Measurements from ENCODE around the gene NKAIN2.

NKAIN2 gene

DNA sequence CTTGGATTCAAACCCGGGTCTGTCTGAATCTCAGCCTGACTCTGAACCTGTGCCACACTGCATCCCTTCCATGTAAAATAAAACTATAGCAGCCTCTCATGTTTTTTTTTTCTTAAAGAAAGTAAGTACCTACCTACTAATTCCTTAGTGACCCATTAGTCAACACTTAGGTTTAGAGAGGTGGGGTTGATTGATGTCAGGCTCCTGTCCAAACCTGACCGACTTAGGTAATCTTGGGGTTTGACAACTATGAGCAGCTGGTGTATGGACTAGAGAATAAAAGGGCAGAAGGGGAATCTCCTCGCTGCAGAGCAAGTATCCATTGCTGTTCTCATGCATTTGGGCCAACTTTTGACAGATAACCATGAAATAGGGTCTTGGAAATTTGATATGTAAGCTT is 6.5 kb downstream of the NKAIN2 start:
- no peak for DNase-seq

DNA sequence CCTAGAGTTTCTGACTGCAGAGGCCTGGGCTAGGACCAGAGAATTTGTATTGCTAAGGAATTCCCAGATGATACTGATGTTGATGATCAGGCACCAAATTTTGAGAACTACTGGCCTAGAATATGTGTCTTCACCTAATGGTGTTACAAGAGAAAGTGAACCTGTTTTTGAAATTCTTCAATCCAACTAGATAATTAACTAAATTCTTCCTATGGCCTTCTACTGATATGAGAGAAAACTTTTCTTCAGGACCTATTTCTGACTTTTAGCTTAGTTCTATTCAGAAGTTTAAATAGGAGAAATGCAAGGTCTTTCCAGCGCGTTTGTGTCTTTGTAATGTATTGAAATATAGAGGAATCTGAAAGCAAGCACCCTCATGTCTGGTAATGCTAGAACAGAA is 7.3 kb downstream of the NKAIN2 start:
- no peak for DNase-seq

DNA sequence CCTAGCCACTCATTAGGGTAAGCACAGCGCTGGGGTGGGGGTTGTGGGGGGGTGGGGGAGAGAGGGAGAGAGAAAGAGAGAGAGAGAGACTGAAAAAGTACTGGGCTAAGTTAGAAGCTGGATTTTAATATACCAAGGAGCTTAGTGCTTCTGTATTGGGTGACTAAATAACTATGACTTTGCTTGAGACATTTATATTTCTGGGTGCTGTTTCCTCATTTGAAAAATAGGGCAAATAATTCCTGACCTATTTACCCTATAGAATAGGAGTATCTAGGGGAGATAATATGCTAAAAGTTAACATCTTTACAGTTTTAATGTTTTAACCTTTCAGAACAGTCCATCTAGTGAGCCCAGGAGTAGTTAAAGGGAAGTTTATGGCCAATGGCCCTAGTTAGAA is 7.7 kb downstream of the NKAIN2 start:
- no peak for DNase-seq

DNA sequence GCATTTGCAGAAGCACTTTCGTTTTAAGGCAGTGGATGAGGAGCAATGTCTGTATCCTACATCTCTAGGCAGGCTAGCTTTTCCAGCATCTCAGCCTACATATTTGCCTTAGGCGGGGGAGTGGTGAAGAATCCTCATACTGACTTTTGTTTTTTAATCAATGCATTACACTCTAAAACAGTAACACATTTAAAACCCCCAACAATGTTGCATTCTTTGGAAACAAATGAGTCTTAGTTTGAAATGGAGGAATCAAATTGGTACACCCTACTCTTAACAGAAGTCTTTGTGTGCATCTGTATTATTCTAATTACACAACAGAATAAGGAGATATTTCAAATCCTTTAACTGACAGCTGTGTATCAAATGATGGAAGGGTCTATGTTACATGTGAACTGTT is 9.0 kb downstream of the NKAIN2 start:
- DNase-seq: no peak

DNA sequence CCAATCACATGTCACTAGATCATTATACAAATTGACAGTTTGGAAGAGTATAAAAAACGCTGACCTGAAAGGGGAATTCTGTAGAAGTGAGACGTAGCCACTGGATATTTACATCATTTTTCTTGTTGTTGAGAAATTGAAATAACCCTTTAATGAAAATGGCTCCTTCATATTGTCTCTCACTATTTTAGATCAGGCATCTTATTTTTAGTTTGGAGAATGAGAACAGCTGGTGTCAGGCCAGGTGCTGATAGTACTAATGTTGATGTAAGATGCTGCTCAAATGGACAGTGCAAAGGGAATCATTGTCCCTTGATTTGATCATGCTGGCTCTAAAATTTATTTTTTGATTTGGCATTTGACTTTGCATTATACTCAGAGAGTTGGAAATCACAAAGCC is 17.4 kb downstream of the NKAIN2 start:
- no peak for DNase-seq

DNA sequence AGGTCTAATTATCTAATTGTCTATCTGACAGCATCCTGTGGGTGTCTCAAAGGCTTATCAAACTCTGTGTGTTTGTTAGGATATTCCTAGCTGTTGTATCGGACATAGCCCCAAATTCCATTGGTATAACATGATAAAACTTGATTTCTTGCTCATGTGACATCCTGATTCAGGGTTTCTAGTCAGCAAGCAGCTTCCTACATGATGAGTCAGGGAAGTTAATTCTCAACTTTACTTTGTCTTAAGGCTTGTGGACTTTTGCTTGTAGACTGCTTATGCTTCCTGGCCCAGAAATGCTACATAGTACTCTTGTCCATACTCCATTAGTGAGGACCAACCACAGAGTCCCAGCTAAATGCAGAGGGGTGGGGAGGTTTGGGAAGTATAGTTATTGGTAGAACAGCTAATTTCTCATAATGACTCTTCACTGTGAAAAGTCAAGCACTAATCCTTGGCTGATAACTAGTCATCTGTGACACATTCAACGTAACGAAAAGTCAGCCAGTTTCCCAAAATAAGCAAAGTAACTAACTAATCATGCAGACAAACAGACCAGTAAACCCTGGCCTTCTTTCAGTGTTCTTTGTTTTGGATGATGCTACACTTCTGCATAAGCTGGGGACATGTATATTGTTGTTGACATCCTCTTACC is 25.8 kb downstream of the NKAIN2 start:
- DNase-seq: no peak

DNA sequence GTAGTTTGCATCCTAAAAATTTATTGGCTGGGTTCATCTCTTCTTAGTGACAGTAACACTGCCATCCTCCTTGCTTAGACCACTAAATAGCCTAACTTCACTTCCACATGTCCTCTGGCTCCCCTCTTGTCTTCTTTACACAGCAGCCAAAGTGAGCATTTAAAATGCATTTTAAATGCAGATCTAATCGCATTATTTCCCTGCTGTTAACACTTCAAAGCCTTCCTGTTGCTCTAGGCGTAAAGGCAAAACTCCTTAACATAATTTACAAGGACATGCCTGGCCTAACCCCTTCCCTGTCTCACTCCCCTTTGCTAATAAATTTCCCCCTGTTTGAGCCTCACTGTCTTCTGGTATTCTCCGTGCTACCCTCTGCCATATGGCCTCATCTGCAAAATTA is 26.5 kb downstream of the NKAIN2 start:
- DNase-seq: no peak

DNA sequence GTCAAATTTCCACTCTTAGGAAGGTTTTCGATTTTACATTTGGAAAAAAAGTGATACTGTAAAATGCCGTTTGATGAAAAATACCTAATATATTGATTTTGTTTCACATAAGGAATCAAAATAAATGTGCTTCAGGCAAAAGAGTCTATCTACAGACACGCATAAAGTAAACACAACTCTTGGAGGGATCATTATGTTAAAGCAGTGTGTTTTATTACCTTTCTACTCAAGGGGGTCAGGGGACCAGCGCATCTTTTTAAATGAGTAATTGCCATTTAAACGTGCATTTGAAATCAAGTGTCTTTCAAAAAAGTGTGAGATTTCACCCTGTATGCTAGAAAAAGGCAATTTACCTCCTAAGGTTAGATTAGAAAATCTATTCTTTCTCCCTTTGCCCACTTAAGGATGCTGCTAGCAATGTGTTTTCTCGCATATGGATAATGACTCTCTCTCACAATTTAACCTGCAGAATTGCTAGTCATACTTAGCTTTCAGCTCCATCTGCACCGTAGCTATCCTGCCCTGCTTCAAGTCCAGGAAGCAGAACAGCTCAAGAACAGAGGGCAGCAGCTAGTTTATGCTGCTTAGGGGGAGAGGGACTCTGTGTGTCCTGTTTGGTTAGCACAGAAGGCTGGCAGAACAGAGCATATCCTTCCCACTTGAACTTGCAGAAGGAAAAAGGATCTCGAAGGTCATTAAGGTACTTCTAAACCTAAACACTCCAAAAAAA is 35.0 kb downstream of the NKAIN2 start:
- DNase-seq: no peak

DNA sequence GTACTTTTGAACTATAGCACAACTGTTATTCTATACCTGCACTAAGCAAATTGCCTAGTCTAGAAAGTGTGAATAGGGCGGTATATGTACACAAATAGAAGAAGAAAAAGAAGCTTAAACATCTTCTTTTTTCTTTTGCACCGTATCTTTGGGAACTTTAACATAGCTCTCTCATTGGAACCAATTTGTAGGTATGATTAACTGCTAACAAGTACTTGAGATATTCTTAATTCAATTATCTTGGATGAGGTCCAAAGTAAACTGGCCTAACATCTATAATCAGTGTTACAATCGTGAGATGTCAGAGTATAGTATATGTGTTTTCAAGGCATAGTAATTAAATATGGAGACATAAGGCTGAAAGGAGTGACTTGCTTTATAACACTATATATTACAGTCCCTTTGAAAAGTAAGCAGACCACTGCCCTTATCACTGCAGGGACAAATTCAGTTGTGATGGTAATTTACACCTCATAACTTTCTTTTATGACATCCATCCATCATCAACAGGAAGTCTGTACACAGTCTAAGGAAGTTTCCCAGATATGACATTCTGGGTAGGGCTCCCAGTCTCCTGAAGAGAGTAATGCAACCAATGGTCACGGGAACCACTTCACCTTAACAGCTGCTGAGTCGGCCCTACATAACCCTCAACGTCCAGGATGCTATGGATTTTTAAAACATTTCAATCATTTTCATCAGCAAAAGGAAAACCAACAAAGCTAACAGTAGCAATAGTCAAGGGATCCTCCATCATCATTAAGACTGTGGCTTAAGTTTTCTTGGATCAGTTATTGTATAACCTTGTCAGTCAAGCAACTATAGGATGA is 37.6 kb downstream of the NKAIN2 start:
- DNase-seq: no peak

DNA sequence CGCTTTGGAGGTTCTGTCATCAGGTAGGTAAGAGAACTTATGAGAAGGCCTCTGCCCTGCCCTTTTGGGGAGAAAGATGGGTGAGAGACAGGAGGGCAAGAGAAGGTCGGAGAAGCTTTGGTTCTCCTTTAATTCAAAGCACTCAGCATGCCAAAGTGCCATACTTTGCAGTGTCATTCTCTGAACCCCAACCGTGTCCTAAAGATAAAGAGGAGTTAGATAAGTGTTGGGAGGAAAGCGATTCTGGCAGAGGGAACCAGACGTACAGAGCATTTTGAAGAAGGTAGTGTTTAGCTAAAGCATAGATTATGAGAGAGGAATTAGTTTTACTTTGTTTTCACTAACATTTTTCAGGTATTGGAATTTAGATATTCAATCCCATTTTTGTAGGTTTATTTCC is 40.3 kb downstream of the NKAIN2 start:
- DNase-seq: no peak

DNA sequence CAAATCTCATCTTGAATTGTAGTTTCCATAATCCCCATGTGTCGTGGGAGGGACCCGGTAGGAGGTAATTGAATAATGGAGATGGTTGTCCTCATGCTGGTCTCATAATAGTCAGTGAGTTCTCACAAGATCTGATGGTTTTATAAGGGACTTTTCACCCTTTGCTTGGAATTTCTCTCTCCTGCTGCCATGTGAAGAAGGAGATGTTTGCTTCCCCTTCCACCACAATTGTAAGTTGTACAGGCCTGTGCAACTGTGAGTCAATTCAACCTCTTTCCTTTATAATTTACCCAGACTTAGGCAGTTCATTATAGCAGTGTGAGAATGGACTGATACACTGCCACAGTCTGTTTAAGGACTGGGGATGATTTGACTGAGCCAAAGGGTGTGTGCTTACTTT is 44.7 kb downstream of the NKAIN2 start:
- no peak for DNase-seq

DNA sequence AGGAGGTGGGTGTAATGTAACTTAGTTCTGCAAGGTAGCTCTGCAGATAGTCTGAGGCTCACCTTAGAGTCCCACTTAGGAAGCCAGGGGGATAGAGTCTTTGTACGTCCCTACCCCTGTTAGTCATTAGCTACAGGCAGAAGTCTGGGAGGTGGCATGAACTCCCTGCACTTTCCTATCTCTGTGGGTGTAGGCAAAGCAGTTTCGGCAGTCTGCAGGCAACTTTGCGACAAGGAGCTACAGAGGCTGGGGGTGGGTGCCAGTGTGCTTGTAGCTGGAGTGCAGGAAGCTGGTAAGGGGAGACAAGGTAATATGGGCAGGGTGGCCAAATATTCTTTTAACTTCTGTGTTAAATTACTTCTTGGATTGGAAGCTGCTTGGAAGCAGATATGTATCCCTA is 45.7 kb downstream of the NKAIN2 start:
- no peak for DNase-seq

DNA sequence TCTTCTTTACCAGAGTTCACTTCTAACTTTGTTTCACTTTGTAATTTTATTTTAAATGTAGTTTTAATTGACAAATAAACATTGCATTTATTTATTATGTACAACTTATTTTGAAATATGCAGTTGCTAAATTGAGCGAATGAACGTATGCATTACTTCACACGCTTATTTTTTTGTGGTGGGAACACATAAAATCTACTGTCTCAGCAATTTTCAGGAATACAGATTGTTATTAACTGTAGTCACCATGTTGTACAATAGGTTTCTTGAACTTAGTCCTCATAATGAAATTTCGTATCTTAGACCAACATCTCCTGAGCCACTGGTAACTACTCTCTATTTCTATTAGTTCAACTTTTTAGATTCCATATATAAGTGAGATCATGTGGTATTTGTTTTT is 46.9 kb downstream of the NKAIN2 start:
- DNase-seq: no peak

DNA sequence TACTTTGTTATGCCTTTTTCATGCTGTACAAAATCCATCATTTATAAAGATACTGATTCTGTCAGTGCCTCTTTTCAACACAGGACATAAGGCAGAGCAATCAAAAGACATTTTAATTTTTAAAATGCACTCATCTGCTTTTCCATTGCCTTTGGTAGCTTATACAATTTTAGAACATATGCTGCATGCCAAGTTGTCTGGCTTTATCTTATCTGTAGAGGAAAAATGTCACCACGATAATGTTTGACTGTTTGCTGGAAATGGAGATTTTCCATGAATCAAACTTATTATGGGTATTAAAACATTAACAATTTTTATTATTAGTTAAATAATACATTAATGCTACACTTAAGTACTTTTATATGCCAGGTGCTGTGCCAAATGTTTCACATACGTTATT is 50.5 kb downstream of the NKAIN2 start:
- DNase-seq: no peak

DNA sequence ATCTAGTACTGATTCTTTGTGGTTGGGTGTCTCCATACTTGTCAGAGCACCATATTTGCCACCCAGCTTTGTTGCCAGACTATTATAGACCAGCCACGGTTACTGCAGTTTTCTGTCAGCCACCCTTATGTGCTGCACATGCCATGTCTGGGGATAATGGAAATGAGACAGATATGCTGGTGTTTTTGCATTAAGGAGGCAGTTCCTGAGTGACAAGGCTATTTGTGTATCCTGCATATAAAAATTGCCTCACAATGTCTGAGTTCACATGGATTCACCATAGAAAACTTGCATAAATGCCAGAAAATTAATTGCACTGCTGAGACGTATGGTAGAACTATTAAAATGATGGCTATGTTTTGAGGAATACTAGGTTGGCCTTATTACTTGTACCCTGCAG is 51.8 kb downstream of the NKAIN2 start:
- DNase-seq: no peak

DNA sequence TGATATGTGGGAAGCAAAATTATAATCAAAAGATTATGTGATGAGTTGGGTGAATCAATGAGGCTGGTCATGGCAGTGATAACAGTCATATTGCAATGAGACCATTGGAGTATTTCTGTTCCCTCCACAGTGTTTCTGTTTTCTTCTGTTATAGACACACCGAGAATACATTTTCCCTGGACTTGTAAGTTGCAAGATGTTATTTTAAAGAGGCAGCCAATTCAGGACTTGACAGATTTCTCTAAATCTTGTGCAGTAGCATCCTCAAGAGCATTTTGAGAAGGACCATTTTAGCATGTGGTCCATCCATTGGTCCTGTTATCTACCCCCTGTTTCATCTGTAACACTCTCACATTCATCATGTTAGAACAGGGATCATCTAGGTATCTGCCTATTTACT is 55.6 kb downstream of the NKAIN2 start:
- no peak for DNase-seq

DNA sequence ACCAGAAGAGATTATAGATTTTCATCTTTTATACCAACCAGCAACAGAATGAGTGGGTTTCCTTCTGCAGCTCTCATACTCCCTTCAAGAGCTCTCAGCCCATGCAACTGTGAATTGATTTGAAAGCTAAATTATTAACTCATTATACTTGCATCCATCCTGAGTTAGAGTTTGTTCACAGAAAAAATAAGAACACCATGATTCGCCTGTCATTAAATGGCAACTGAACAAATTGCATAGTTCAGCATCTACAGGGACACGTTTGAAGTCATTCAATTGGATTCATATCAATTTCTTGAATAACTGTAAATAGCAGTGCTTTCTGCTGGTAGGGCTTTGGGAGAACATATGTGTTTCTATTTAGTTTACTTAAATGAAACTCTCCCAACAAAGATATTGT is 65.7 kb downstream of the NKAIN2 start:
- no peak for DNase-seq

DNA sequence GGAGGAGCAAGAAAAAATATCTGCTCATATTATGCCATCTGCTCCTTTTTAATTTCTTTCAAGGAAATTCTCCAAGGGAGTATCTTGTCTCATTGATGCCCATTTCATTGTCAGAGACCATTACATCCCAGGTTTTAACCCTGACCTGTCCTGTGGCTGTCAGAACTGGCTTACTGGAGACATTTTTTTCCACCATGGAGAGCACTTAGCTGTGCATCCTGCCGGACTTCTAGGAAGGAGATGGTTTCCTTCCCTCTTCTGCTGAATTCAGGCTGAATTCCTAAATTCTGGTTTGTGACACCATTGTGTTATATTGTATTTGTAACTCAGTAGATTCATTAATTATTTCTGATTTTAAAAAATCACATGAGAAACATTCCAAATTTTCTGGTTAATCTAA is 70.3 kb downstream of the NKAIN2 start:
- DNase-seq: no peak

DNA sequence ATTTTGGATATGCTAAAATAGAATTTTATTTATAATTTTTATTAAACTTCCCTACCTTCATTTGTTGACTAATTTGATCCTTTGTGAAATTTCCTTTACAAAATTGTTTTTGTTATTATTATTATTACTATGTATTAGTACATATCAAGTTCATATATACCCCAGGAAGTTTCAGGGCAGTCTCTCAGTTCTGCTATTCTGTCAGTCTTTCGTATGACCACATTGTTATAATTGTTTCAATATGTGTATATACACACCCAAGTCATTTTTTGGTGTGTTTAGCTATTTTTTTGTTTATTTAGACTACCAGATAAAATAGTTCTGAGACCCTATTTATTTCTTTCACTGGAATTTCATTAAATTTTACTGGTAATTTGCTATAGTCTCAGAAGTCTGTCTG is 72.1 kb downstream of the NKAIN2 start:
- DNase-seq: no peak

DNA sequence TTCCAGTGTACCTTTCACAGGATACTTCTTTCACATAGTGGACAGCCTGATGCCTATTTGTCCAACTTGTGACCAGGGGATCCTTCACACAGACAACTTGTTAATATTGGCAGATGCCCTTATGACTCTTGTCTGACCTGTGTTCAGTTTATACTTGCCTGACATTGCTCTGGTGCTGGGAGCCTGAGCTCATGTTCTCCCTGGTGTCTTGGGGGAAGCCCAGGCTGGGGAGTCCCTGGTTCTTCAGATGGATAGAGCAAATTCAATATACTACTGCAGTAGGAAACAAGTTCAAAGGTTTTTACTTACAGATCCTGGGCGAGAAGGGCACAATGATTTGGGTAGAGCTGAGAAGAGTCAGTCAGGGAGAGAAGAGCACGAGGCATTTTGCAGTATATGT is 76.1 kb downstream of the NKAIN2 start:
- DNase-seq: no peak

DNA sequence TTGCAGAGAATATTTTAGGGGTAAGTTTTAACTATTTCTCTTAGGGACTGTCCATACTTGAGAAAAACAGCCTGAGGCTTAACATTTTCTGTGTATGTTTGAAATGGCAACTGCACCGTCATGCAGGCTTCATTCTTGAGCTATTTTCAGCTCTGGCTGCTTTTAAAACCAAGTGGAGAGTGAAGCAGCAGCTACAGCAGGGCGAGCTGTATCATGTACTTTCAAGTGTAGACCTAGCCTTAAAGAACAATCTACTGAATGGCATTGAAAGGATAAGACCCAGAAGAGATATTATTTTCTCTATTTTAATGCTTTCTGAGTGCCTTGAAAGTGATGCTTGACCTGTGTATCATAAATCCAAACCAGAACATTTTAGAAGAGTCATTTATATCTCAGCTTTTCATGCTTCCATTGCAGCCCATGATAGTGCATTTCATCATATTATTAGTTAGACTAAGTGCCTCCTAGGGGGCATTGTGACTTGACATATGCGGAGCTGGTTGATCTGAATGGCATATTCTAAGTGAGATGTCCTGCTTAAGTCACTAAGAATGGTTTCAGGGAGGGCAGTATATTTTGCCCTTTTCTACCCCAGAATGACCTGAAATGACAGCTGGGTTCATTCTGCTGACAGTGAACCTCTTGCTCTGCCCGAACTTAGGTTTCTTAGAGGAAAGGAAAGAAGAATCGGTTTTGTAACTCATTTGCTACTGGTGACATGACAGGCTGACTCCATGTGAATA is 85.3 kb downstream of the NKAIN2 start:
- no peak for DNase-seq

DNA sequence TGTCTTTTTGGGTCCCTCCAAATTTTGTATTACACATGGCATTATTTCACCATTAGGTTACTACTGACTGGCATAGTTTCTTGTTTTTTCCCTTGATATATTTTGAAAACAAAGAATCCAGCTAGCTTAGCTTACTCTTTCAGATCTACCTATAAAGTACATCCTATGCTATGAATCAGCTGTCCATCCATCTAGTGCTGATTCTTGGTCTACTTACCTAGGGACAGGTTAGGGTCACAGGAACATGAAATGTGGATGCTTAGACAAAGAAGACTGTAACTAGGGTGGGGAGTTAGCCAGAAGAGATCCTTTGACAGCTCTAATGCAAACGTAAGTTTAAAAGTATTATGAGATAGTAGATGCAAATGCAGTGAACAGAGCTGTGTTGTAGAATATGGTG is 91.7 kb downstream of the NKAIN2 start:
- DNase-seq: no peak

DNA sequence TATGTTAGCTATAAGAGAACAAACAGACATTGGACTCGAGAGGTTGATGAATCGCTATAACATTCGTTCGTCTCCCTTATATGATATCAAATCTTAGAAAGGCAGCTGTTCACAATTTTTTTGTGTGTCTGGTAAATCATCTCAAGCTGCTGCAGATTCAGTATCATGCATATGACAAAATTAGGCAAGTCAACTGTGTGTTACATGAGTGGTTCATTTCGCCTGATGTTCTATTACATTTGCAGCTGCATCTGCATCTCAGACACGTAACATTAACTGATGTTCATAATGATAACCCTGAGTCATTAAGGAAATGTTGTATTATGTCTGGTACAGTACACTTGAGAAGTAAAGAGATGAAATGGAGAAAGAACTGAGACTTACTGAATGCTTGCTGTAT is 92.1 kb downstream of the NKAIN2 start:
- DNase-seq: no peak

DNA sequence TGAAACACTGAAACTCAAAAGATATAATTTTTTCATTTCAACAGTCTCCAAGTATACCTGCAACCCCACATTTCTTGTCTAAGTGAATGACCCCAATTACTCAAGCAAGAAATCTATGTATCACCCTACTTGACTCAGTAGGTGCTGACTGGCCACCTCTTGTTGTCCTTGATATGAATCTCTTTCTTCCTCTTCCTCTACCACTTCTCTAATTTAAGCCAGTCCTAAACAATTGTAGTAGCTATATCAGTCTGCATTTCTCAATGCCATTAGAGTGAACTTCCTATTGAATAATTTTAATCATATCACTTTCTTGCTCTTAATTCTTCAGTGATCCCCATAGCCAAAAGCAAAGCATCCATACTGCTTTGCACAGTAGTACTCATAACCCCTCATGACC is 93.2 kb downstream of the NKAIN2 start:
- DNase-seq: no peak
